ENCODE measurements around the gene ESRRG.

GRCh38 chr1:216587715-216588114 lies 135.5 kb downstream of the ESRRG start:
- TF ChIP-seq EZH2 (IDR thresholded peaks at IDR 0.05; ENCODE audit: insufficient read depth, poor library complexity, severe bottlenecking) (no peak), EZH2phosphoT487 (IDR thresholded peaks at IDR 0.05; ENCODE audit: insufficient read depth, low read depth) (no peak)

All from GM23248 (cell line).